SU-DHL-6 (cell line): ENCODE measurements around the gene RAP1GAP.

Experiments used
- CTCF ChIP-seq: fragments of 200-600 bp; sonication (generic); IDR thresholded peaks from one replicate; pipeline ENCODE4 v1.5.1; 2017; ENCODE audit warnings: antibody characterized with exemption, mild to moderate bottlenecking, low read length, moderate library complexity; ENCODE audit not compliant: insufficient read depth, poor library complexity, severe bottlenecking
- EZH2phosphoT487 ChIP-seq: fragments of 200-600 bp; sonication (generic), shearing (Covaris generic); conservative IDR thresholded peaks from 2 replicates; pipeline ENCODE4 v1.6.1; 2018; ENCODE audit warnings: mild to moderate bottlenecking, antibody characterized with exemption, low read length, moderate library complexity, mixed read lengths

GRCh38 chr1:21634806-21635535 lies 34.2 kb downstream of the RAP1GAP start:
- TF ChIP-seq CTCF (no peak), EZH2phosphoT487 (no peak)
